HG03066 (cell line): Measurements from ENCODE around the gene NIP7.
"Not testable (repeated sequence)": the region's sequence is repeated elsewhere in the genome, so short reads cannot be mapped to it uniquely, and the experiment has no call there.

Experiments
- ATAC-seq: cut with Tn5 transposase; IDR thresholded peaks from one replicate; pipeline ENCODE4 v1.9.1; 2021; ENCODE audit warnings: low read depth; ENCODE audit not compliant: unreplicated experiment

Gene NIP7

DNA sequence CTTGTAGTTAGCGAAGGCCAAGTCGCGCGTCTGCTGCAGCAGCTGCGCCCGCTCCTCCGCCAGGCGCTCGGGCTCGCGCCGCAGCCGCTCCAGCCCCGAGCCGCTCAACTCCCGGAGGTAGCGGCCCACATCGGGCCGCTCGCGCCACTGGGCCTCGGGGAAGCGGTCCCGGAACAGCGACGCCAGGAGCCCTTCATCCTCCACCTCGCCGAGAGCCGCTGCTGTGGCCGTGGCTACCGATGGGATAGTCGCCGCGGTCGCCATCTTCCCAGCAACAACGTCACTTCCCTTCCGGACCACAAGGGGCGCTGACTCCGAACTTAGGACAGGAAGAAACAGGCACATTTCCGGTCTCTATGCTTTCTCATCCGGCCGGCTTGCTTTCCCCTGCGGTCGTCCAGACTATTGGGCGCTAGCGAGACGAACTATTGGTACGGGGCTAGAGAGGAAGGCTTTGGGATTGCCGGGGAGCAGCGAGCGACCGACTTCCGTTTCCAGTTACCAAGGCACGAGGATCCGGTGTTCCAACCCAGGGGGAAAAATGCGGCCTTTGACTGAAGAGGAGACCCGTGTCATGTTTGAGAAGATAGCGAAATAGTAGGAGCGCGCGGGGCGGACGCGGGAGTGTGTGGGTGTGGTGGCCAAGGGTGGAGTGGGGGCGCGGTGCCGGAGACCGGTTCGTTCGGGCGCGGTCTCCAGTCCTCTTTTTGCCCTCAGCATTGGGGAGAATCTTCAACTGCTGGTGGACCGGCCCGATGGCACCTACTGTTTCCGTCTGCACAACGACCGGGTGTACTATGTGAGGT is at the start of gene NIP7, which contains the start of gene COG8:
Gene NIP7, plus strand, starts transcription at position 484 of the 806 bp plus-strand sequence. Its CDS starts 58 bp downstream, at position 542.
Gene COG8, minus strand, starts transcription at position 276 of the 806 bp plus-strand sequence. Its CDS starts 12 bp downstream, at position 264.
- peak; percentile 84 for ATAC-seq

DNA sequence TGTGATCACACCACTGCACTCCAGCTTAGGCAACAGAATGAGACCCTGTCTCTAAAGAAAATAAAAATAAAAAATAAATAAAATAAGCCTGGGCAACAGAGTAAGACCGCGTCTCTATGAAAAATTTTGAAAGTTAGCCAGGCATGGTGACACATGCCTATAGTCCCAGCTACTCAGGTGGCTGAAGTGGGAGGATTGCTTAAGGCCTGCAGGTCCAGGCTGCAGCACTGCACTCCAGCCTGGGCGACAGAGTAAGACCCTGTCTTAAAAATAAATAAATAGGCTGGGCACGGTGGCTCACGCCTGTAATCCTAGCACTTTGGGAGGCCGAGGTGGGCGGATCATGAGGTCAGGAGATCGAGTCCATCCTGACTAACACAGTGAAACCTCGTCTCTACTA is 47.9 kb upstream of the NIP7 start:
- ATAC-seq = not testable (repeated sequence)

DNA sequence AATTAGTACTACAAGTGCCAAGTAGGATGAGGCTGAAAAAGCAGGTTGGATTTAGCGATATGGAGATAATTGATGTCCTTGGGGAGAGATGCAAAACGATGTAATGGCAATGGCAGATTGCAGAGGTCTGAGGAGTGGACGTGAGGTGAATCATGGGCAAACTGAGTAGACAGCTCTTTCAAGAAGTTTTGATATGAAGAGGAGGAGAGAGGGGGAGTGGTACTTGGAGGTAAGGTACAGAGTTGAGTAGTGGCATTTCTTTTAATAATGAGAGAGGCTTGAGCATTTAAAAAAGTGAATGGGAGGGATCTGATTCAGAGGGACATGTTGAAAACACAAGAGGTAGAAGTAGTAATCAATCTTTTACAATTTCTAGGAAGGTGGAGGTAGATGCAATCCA is 46.2 kb upstream of the NIP7 start:
- ATAC-seq = no peak

GRCh38 chr16:69294051-69294450 is 45.5 kb upstream of the NIP7 start:
- ATAC-seq = no peak

DNA sequence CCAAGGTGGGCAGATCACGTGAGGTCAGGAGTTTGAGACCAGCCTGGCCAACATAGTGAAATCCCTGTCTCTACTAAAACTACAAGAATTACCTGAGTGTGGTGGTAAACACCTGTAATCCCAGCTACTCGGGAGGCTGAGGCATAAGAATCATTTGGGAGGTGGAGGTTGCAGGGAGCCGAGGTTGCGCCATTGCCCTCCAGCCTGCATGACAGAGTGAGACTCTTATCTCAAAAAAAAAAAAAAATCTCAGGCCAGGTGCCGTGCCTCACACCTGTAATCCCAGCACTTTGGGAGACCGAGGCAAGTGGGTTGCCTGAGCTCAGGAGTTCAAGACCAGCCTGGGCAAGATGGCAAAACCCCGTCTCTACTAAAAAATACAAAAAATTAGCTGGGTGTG is 42.8 kb upstream of the NIP7 start:
- ATAC-seq = not testable (repeated sequence)

DNA sequence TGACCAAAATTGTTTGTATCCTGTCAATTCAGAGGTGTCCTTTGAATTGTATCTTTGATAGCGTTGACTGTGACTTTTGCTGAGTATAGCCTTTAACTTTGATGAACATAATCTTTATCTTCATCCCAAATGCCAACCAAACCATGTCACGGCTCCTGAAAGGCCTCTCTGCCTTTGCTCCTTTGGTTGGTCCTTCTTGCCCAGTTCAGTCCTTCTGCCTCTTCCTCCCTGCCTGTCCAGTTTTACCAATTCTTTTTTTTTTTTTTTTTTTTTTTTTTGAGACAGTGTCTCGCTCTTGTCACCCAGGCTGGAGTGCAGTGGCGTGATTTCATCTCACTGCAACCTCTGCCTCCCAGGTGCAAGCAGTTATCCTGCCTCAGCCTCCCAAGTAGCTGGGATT is 41.3 kb upstream of the NIP7 start:
- ATAC-seq = no peak

GRCh38 chr16:69301187-69301586 is 38.4 kb upstream of the NIP7 start:
- no peak for ATAC-seq

GRCh38 chr16:69301861-69302260 is 37.7 kb upstream of the NIP7 start:
- ATAC-seq = no peak

- ATAC-seq = no peak
Observed at GRCh38 chr16:69302301-69302700, 37.3 kb upstream of the NIP7 start.

DNA sequence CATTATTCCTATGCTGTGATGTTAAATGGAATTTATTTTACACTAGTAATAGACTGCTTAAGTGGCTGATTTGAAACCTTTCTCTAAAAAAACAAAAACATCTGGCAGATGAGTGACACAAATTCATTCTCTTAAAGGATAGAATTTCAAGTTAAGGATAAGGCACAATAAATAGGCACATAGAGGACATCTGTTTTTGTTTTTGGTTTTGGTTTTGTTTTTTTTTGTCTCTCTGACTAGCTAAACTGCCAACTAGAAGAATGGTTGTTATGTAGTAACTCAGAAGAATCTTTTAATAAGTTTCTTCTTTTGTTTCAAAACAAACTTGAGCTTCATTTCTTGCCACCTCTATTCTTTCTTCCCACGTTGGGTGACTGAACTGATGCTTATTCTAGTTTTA is 33.5 kb upstream of the NIP7 start:
- ATAC-seq = no peak

GRCh38 chr16:69307091-69307490 is 32.5 kb upstream of the NIP7 start:
- no peak for ATAC-seq

DNA sequence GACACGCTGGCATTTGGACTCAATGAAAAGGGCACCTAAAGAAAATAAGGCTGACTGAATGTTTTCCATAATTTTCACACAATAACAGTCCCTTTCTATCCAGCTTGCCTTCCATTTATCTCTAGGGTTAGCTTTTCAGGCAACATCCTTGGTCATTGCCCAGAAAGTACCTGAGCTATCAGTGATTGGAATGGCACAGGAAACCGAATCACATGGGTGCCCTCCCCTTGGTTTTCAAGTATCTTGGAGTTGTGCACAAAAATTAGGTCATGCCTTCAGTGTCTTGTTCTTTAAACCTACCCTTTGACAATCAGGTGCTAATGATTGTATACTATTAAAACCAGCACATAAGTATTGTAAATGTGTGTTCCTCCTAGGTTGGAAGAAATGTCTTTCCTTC is 31.7 kb upstream of the NIP7 start:
- no peak for ATAC-seq

DNA sequence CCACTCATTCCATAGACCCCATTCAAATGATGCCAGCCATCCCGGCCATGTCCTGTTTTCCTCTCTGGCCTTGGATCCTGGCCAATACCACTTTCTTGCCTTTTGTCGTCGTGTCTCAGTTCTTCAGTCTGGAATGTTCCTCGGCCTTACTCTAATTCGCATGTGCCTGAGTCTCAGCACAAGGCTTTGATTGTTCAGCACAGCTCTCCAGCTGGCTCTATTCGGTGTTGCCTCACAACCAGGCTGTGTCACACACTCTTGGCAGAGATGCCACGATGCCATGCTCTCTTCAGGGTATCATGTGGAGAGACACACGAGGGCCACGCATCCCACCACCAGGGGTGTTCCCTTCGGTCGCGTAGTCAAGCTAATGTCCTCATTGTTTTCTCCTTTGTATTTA is 30.3 kb upstream of the NIP7 start:
- no peak for ATAC-seq

- peak; percentile 92 for ATAC-seq
Observed at GRCh38 chr16:69310653-69311532, 28.7 kb upstream of the NIP7 start, which contains the start of gene VPS4A. Gene VPS4A (plus strand): TSS chr16:69311350. CDS start chr16:69311512, 162 bp downstream.

DNA sequence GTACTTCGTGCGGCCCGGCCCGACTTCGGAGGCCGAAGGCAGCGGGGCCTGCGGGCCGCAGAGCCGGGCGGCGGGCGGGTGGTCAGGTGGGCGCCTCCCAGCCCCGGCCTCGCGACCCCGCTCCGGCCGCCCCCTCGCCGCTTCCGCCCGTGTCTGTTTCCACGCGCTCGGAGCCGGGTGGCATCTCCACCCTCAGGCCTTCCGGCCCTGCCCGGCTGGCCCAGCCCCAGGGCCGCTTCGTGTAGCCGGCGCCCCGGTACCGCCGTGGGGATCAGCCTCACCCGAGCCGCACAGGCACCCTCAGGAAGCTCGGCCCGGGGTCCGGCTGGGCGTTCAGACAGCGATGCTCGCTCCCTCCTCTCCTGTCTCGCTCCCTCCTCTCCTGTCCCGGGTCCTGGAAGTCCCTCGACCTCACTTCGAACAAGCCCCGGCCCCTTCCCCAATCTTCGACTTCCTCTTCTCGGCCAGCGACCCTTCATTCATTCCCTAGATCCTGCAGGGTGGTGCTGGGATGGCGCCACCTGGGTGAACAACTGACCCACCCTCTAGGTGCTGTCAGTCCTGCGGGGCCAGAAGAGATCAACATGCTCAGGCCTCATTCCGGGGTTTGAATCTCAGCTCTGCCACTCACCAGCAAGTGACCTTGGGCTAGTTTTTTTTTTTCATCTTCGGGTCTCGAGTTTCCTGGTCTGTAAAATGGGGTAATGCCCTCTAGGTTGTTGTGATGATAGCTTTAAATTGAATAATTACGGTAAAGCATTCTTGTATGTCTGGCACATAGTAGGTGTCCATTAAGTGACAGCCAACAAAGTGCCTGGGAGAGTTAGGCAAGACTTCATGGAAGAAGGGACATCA is 27.8 kb upstream of the NIP7 start:
- peak; percentile 45 for ATAC-seq

- ATAC-seq = no peak
Observed at GRCh38 chr16:69313469-69313868, 26.1 kb upstream of the NIP7 start.

- no peak for ATAC-seq
Observed at GRCh38 chr16:69314534-69314933, 25.0 kb upstream of the NIP7 start.

- no peak for ATAC-seq
Observed at GRCh38 chr16:69315486-69316311, 23.9 kb upstream of the NIP7 start.

DNA sequence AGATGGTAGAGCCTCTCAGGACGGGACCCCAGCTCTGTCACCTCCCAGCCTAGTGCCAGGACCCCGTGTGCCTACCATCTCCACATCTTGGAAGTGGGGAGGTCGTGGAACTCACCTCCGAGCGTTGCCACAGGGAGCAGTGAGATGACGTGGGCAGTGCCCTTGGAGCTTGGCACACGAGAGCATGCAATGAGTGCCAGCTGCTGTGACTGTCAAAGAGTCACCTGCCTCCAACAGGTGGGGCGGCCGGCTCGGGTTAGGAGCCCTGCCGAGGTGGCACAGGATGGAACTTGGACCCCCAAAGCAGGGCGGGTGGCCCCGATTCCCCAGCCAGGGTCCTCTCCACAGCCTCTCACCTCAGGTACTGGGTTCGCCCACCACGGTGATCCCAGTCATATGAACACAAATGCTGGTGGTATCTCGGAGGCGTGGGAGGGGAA is 23.0 kb upstream of the NIP7 start:
- ATAC-seq = no peak
